Measurements from ENCODE around the gene KCTD14. TPM values are rescaled to one million over a fixed set of nuclear protein-coding genes. Genes with fewer than 3 reads are reported as not detected.
A peak's percentile ranks its signal among the peaks of the same experiment; 100 is the strongest.

Gene KCTD14
- total and polyA plus RNA-seq, 9 of the 15 experiments (the other 6 are each of a cell fraction or from before 2014, with no cell fraction given): 0.04 to 0.30 (median 0.11) TPM; not detected in 2

DNA sequence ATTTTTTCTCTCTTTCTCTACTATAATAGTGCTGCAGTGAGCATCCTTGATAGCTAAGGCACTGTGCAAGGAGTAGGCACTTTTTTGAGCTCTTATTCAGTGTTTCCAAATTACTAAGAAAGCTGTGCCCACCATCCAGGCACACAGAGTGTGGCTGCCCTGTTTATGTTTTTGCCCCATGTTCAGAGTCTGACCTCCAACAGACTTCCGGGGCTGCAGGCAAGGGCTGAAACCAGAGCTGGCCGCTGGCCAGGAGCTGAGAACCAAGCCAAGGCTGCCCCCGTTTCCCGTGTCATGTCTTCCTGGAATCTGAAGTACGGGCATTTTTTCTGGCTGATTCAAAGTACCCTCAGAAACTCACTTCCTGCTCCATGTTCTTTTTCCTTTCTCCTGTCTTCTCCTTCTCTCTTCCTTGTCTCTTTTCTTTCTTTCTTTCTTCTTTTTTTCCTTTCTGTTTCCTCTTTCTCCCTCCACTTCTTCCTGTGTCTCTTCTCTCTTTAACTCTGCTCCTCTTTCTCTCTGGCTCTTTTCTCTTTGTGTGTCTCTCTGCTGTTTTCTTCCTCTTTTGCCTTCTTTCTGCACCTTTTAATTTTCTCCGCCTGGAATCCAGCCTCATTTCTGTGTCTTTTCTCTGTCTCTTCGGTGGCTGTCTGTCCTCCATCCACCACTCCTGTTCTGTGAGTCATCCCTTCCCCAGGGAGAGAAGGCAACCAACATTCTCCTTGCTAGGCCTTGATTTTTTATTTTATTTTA is 17.0 kb upstream of the KCTD14 start (continued):
- TF ChIP-seq, protein P1, sequence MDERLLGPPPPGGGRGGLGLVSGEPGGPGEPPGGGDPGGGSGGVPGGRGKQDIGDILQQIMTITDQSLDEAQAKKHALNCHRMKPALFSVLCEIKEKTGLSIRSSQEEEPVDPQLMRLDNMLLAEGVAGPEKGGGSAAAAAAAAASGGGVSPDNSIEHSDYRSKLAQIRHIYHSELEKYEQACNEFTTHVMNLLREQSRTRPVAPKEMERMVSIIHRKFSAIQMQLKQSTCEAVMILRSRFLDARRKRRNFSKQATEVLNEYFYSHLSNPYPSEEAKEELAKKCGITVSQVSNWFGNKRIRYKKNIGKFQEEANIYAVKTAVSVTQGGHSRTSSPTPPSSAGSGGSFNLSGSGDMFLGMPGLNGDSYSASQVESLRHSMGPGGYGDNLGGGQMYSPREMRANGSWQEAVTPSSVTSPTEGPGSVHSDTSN (CRISPR knock-in tag; IDR thresholded peaks at IDR 0.05; ENCODE audit: low read depth): no peak
- TF ChIP-seq, protein P1 (tag; conservative IDR thresholded peaks at IDR 0.05; ENCODE audit: low read depth): no peak
- TF ChIP-seq HMG20B (CRISPR knock-in tag; IDR thresholded peaks at IDR 0.05) (no peak), ELF4 (CRISPR knock-in tag; IDR thresholded peaks at IDR 0.05) (peak; percentile 85; the same call in 1 of the 2 replicates), HDAC6 (IDR thresholded peaks at IDR 0.05; ENCODE audit: low read depth, low read length) (no peak), TAF1 (IDR thresholded peaks at IDR 0.05; ENCODE audit: control insufficient read depth, extremely low read depth, insufficient read depth, low read length, severe bottlenecking) (peak; percentile 38), L3MBTL2 (IDR thresholded peaks at IDR 0.05) (no peak), DPF2 (IDR thresholded peaks at IDR 0.05) (peak; percentile 87), EP400 (IDR thresholded peaks at IDR 0.05) (peak; percentile 67), SP1 (CRISPR knock-in tag; IDR thresholded peaks at IDR 0.05) (no peak), SMAD1 (IDR thresholded peaks at IDR 0.05; ENCODE audit: low read depth, low read length, partially characterized antibody) (peak; percentile 46), HDAC3 (IDR thresholded peaks at IDR 0.05; ENCODE audit: borderline replicate concordance, partially characterized antibody) (no peak), RBM14 (IDR thresholded peaks at IDR 0.05; ENCODE audit: borderline replicate concordance, insufficient read depth, low read depth, low read length) (no peak), HMG20A (CRISPR knock-in tag; conservative IDR thresholded peaks at IDR 0.05) (no peak), KDM4B (IDR thresholded peaks at IDR 0.05; ENCODE audit: borderline replicate concordance in 2 of 2, low read depth in 1 of 2) (no peak)
- TF ChIP-seq, protein P2, sequence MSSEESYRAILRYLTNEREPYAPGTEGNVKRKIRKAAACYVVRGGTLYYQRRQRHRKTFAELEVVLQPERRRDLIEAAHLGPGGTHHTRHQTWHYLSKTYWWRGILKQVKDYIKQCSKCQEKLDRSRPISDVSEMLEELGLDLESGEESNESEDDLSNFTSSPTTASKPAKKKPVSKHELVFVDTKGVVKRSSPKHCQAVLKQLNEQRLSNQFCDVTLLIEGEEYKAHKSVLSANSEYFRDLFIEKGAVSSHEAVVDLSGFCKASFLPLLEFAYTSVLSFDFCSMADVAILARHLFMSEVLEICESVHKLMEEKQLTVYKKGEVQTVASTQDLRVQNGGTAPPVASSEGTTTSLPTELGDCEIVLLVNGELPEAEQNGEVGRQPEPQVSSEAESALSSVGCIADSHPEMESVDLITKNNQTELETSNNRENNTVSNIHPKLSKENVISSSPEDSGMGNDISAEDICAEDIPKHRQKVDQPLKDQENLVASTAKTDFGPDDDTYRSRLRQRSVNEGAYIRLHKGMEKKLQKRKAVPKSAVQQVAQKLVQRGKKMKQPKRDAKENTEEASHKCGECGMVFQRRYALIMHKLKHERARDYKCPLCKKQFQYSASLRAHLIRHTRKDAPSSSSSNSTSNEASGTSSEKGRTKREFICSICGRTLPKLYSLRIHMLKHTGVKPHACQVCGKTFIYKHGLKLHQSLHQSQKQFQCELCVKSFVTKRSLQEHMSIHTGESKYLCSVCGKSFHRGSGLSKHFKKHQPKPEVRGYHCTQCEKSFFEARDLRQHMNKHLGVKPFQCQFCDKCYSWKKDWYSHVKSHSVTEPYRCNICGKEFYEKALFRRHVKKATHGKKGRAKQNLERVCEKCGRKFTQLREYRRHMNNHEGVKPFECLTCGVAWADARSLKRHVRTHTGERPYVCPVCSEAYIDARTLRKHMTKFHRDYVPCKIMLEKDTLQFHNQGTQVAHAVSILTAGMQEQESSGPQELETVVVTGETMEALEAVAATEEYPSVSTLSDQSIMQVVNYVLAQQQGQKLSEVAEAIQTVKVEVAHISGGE (CRISPR knock-in tag; IDR thresholded peaks at IDR 0.05): 0 out of 6 replicates have a peak, but pooled peaks of 1 of the 3 experiments have one; percentile 16
- TF ChIP-seq, protein P3, sequence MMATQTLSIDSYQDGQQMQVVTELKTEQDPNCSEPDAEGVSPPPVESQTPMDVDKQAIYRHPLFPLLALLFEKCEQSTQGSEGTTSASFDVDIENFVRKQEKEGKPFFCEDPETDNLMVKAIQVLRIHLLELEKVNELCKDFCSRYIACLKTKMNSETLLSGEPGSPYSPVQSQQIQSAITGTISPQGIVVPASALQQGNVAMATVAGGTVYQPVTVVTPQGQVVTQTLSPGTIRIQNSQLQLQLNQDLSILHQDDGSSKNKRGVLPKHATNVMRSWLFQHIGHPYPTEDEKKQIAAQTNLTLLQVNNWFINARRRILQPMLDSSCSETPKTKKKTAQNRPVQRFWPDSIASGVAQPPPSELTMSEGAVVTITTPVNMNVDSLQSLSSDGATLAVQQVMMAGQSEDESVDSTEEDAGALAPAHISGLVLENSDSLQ (IDR thresholded peaks at IDR 0.05): no peak
- TF ChIP-seq, protein P4, sequence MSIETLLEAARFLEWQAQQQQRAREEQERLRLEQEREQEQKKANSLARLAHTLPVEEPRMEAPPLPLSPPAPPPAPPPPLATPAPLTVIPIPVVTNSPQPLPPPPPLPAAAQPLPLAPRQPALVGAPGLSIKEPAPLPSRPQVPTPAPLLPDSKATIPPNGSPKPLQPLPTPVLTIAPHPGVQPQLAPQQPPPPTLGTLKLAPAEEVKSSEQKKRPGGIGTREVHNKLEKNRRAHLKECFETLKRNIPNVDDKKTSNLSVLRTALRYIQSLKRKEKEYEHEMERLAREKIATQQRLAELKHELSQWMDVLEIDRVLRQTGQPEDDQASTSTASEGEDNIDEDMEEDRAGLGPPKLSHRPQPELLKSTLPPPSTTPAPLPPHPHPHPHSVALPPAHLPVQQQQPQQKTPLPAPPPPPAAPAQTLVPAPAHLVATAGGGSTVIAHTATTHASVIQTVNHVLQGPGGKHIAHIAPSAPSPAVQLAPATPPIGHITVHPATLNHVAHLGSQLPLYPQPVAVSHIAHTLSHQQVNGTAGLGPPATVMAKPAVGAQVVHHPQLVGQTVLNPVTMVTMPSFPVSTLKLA (conservative IDR thresholded peaks at IDR 0.05): peak in 1 of 2 experiments; percentile 48; a peak in 2 of 4 replicates
